Measurements from ENCODE around the gene BBS9. TPM values are rescaled to one million over a fixed set of nuclear protein-coding genes. Genes with fewer than 3 reads are reported as not detected.
"Not testable (repeated sequence)": the region's sequence is repeated elsewhere in the genome, so short reads cannot be mapped to it uniquely, and the experiment has no call there.

BBS9 gene
- total RNA-seq, 2 experiments from 2014 or later: 9.2 to 9.5 TPM

DNA sequence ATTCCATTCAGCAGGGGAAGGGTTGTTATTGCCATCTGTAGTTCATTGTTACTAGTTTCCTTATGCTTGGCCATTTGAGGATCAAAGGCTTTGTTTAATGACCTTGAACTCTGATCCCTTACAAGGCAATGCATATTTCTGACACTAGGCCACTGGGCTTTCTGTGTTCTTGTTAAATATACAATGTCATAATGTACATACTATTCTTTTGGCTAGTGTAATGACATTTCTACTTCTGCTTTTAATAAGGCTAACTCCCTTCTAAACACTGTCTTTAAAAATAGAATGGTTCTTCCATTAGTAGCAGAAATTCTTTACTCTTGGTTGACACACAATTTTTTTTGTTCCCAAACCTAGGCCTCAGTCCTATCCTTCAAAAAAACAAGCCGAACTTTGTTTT, 86.6 kb downstream of the BBS9 start:
- ChIA-PET POLR2A (no interaction called here), CTCF (no interaction called here)
- intact Hi-C loops (cut with micrococcal nuclease): no loop called here
- Mint-ChIP-seq H3K4me1 (ENCODE audit: low read depth) (no peaks in the 10 kb centered on the region), H3K9me3 (peaks cover 18% of the 10 kb centered on the region), H3K4me3 (no peak overlapping the region), H3K27ac (no peak overlapping the region), H3K27me3 (no peaks in the 10 kb centered on the region), H3K36me3 (peaks cover 29% of the 10 kb centered on the region)
- DNase-seq: no peak

DNA sequence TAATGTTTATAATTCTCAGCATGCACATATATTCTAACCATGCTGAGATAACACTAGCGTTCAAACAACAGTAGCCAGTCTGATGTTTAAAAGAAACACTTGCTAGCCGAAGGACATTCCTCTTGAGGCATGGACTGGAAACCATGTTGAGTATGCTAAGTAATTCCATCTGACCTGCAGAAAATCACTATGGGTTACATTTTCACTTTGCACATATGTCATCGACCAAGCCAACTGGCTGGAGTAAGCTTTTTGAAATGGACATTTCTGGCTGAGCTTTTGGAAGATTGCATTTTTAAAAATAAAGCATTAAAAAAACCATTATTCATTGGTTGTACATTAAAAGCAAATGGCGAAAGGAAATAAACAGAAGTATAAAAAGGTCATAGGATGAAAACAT, 88.2 kb downstream of the BBS9 start:
- CTCF ChIA-PET: no interaction called here
- H3K9me3 Mint-ChIP-seq: peaks cover 2% of the 10 kb centered on the region
- POLR2A ChIA-PET: no interaction called here

DNA sequence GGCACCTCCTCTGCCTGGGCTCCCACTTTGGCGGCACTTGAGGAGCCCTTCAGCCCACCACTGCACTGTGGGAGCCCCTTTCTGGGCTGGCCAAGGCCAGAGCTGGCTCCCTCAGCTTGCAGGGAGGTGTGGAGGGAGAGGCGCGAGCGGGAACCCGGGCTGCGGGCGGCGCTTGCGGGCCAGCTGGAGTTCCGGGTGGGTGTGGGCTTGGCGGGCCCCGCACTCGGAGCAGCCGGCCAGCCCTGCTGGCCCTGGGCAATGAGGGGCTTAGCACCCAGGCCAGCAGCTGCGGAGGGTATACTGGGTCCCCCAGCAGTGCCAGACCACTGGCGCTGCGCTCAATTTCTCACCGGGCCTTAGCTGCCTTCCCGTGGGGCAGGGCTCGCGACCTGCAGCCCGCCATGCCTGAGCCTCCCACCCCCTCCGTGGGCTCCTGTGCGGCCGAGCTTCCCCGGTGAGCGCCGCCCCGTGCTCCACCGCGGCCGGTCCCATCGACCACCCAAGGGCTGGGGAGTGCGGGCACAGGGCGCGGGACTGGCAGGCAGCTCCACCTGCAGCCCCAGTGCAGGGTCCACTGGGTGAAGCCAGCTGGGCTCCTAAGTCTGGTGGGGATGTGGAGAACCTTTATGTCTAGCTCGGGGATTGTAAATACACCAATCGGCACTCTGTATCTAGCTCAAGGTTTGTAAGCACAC, 89.6 kb downstream of the BBS9 start:
- H3K27me3 Mint-ChIP-seq; H3K36me3 Mint-ChIP-seq; POLR2A ChIA-PET; H3K27ac Mint-ChIP-seq; intact Hi-C loops (cut with micrococcal nuclease); H3K4me1 Mint-ChIP-seq (ENCODE audit: low read depth); DNase-seq; H3K4me3 Mint-ChIP-seq; H3K9me3 Mint-ChIP-seq: not testable (repeated sequence)
- CTCF ChIA-PET: interaction anchor here (0.6 kb wide), 1 partner anchor 1204 kb away, joined by 3 read pairs; no protein-coding TSS in a partner anchor

More for the DNA sequence above, 88.2 kb downstream of the BBS9 start:
- H3K4me3 Mint-ChIP-seq: no peak overlapping the region
- H3K27ac Mint-ChIP-seq: no peak overlapping the region
- peaks cover 13% of the 10 kb centered on the region for H3K36me3 Mint-ChIP-seq
- no peaks in the 10 kb centered on the region for H3K4me1 Mint-ChIP-seq (ENCODE audit: low read depth)
- DNase-seq: no peak
- intact Hi-C loops (cut with micrococcal nuclease): no loop called here
- no peaks in the 10 kb centered on the region for H3K27me3 Mint-ChIP-seq

GRCh38 chr7:33220231-33220630, 90.9 kb downstream of the BBS9 start:
- no peaks in the 10 kb centered on the region for H3K27me3 Mint-ChIP-seq
- ChIA-PET CTCF (no interaction called here), POLR2A (no interaction called here)
- intact Hi-C loops (cut with micrococcal nuclease): no loop called here
- no peaks in the 10 kb centered on the region for H3K9me3 Mint-ChIP-seq
- no peaks in the 10 kb centered on the region for H3K4me1 Mint-ChIP-seq (ENCODE audit: low read depth)
- no peak overlapping the region for H3K4me3 Mint-ChIP-seq
- no peak for DNase-seq
- no peak overlapping the region for H3K27ac Mint-ChIP-seq
- peaks cover 4% of the 10 kb centered on the region for H3K36me3 Mint-ChIP-seq

GRCh38 chr7:33221390-33221789, 92.0 kb downstream of the BBS9 start:
- H3K4me1 Mint-ChIP-seq (ENCODE audit: low read depth): no peaks in the 10 kb centered on the region
- H3K27me3 Mint-ChIP-seq: no peaks in the 10 kb centered on the region
- no peaks in the 10 kb centered on the region for H3K9me3 Mint-ChIP-seq
- DNase-seq: no peak
- no peak overlapping the region for H3K27ac Mint-ChIP-seq
- H3K36me3 Mint-ChIP-seq: no peaks in the 10 kb centered on the region
- POLR2A ChIA-PET: no interaction called here
- intact Hi-C loops (cut with micrococcal nuclease): no loop called here
- CTCF ChIA-PET: no interaction called here
- H3K4me3 Mint-ChIP-seq: no peak overlapping the region

DNA sequence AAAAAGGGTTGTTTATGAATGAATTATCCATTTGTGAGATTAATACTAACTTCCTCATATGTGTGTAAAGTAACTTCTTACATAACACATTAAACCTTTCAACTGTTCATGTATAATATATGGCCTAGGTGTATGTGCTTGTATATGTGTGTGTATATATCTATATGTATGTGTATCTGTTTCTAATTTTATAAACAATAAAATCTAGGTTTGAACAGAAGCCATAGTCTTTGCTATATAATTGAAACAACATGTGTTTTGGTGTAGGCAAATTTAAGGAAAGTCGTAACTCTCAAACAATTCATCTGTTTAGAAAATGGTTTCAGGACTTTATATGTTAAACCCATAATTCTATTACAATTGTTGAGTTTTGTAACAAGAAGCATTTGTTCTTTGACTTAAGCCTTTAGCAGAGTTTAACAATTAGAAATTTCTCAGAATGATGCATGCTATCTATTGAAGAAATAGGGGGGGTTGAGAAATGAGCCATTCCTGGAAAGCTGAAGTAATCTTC, 103.3 kb downstream of the BBS9 start:
- intact Hi-C loops (cut with micrococcal nuclease): no loop called here
- POLR2A ChIA-PET: no interaction called here
- DNase-seq: no peak
- CTCF ChIA-PET: no interaction called here
- Mint-ChIP-seq H3K27me3 (no peaks in the 10 kb centered on the region), H3K27ac (no peak overlapping the region), H3K36me3 (no peaks in the 10 kb centered on the region), H3K4me3 (no peak overlapping the region), H3K9me3 (no peaks in the 10 kb centered on the region), H3K4me1 (ENCODE audit: low read depth) (no peaks in the 10 kb centered on the region)

GRCh38 chr7:33233659-33234058, 104.3 kb downstream of the BBS9 start:
- no peak overlapping the region for H3K27ac Mint-ChIP-seq
- ChIA-PET POLR2A (no interaction called here), CTCF (no interaction called here)
- no peaks in the 10 kb centered on the region for H3K4me1 Mint-ChIP-seq (ENCODE audit: low read depth)
- intact Hi-C loops (cut with micrococcal nuclease): no loop called here
- no peaks in the 10 kb centered on the region for H3K36me3 Mint-ChIP-seq
- H3K27me3 Mint-ChIP-seq: no peaks in the 10 kb centered on the region
- DNase-seq: no peak
- H3K4me3 Mint-ChIP-seq: no peak overlapping the region
- no peaks in the 10 kb centered on the region for H3K9me3 Mint-ChIP-seq

DNA sequence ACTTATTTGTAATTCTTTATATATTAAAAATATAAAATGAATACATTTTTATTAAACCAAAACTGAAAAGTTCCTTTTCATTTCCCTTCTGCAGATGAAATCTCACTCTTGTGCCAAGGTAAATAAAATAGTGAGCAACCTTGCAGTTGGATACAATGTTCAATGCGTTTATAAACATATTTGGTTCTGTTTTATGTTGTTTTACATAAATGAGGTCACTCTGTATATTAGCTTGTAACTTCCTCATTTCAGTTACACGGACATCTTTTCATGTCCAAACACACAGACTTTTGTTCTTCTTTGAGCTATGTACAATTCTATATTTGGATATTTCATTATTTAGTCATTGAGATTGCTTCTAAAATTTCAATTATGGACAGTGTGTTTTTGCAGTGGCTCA, 107.7 kb downstream of the BBS9 start:
- intact Hi-C loops (cut with micrococcal nuclease): no loop called here
- H3K9me3 Mint-ChIP-seq: no peaks in the 10 kb centered on the region
- no peak for DNase-seq
- no peak overlapping the region for H3K4me3 Mint-ChIP-seq
- H3K36me3 Mint-ChIP-seq: no peaks in the 10 kb centered on the region
- no peak overlapping the region for H3K27ac Mint-ChIP-seq
- no peaks in the 10 kb centered on the region for H3K4me1 Mint-ChIP-seq (ENCODE audit: low read depth)
- no peaks in the 10 kb centered on the region for H3K27me3 Mint-ChIP-seq
- ChIA-PET POLR2A (no interaction called here), CTCF (no interaction called here)

- POLR2A ChIA-PET: no interaction called here
- no peak for DNase-seq
- CTCF ChIA-PET: interaction anchor here (0.6 to 1.4 kb wide), 7 partner anchors 14 to 690 kb away, joined by 3 to 7 read pairs (median 3); no protein-coding TSS in a partner anchor
- intact Hi-C loops (cut with micrococcal nuclease): loop anchor here (10.0 kb wide), 2 partner anchors 511 to 691 kb away; no protein-coding TSS in a partner anchor
- Mint-ChIP-seq H3K36me3 (no peaks in the 10 kb centered on the region), H3K4me1 (ENCODE audit: low read depth) (no peaks in the 10 kb centered on the region), H3K27me3 (no peaks in the 10 kb centered on the region), H3K4me3 (no peak overlapping the region), H3K9me3 (no peaks in the 10 kb centered on the region), H3K27ac (no peak overlapping the region)
Observed at GRCh38 chr7:33243319-33243881, 114.0 kb downstream of the BBS9 start.

DNA sequence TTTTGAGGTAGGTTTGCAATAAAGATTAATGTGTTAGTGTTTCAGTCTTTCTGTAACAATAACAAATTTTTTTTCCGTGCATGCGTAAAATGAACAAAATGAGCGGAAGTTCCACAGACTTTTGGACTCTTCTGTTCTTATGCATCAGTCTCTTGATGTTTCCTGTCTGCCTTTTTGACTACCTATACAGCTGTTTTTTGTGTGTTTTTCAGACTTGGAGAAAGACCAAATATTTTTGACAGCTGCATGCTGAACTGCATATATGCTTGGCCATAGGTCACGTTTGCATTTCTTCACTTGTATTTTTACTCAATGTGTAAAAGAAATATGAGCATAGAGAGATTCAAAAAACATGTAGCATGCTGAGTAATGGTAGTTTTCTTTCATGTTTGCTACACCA, 119.3 kb downstream of the BBS9 start:
- intact Hi-C loops (cut with micrococcal nuclease): loop anchor here (10.0 kb wide), 2 partner anchors 506 to 686 kb away; no protein-coding TSS in a partner anchor
- Mint-ChIP-seq H3K9me3 (peaks cover 10% of the 10 kb centered on the region), H3K27ac (no peak overlapping the region), H3K36me3 (peaks cover 18% of the 10 kb centered on the region), H3K4me3 (no peak overlapping the region), H3K27me3 (no peaks in the 10 kb centered on the region), H3K4me1 (ENCODE audit: low read depth) (no peaks in the 10 kb centered on the region)
- CTCF ChIA-PET: no interaction called here
- POLR2A ChIA-PET: no interaction called here
- DNase-seq: no peak

GRCh38 chr7:33250421-33250871, 121.1 kb downstream of the BBS9 start:
- no peak overlapping the region for H3K27ac Mint-ChIP-seq
- intact Hi-C loops (cut with micrococcal nuclease): no loop called here
- H3K9me3 Mint-ChIP-seq: peaks cover 10% of the 10 kb centered on the region
- no peaks in the 10 kb centered on the region for H3K4me1 Mint-ChIP-seq (ENCODE audit: low read depth)
- H3K27me3 Mint-ChIP-seq: no peaks in the 10 kb centered on the region
- CTCF ChIA-PET: no interaction called here
- H3K4me3 Mint-ChIP-seq: no peak overlapping the region
- POLR2A ChIA-PET: no interaction called here
- peaks cover 18% of the 10 kb centered on the region for H3K36me3 Mint-ChIP-seq
- no peak for DNase-seq

GRCh38 chr7:33251301-33251700, 121.9 kb downstream of the BBS9 start:
- peaks cover 10% of the 10 kb centered on the region for H3K9me3 Mint-ChIP-seq
- H3K27me3 Mint-ChIP-seq: no peaks in the 10 kb centered on the region
- CTCF ChIA-PET: no interaction called here
- H3K4me3 Mint-ChIP-seq: no peak overlapping the region
- POLR2A ChIA-PET: no interaction called here
- H3K4me1 Mint-ChIP-seq (ENCODE audit: low read depth): no peaks in the 10 kb centered on the region
- no peak overlapping the region for H3K27ac Mint-ChIP-seq
- DNase-seq: no peak
- H3K36me3 Mint-ChIP-seq: peaks cover 18% of the 10 kb centered on the region
- intact Hi-C loops (cut with micrococcal nuclease): no loop called here

DNA sequence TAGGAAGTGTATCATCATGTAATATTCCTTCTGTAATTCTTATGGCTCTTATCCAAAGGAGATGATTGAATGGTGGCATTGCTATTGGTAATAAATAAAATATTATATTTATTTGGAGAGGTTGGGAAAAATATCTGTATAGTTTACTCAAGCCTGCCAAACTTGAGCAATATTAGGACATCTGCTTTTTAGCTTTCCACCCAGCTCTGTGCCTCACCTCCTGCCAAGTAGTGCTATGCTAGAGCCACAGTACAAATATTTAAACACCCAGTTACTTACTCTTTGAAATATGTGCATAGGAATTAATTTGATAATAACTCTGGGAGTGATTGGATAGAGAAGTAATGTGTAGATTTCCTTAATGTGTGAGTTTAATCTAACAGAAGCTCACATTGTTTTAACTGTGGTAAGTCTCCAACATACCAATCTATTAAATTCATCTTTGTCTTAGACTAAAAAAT, 129.2 kb downstream of the BBS9 start:
- Mint-ChIP-seq H3K4me1 (ENCODE audit: low read depth) (peaks cover 11% of the 10 kb centered on the region), H3K4me3 (no peak overlapping the region), H3K36me3 (peaks cover 2% of the 10 kb centered on the region), H3K27ac (no peak overlapping the region), H3K27me3 (no peaks in the 10 kb centered on the region), H3K9me3 (no peaks in the 10 kb centered on the region)
- no peak for DNase-seq
- POLR2A ChIA-PET: no interaction called here
- intact Hi-C loops (cut with micrococcal nuclease): no loop called here
- CTCF ChIA-PET: interaction anchor here (1.4 kb wide), 1 partner anchor 16 kb away, joined by 3 read pairs; no protein-coding TSS in a partner anchor

Measured in activated CD4-positive, alpha-beta memory T cell treated with anti-CD3 and anti-CD28 coated beads for 36 hours (primary cell).